ENCODE results near the gene ELMOD3. TPM values are rescaled to one million over a fixed set of nuclear protein-coding genes. Genes with fewer than 3 reads are reported as not detected.
"Not testable (repeated sequence)": the region's sequence is repeated elsewhere in the genome, so short reads cannot be mapped to it uniquely, and the experiment has no call there.

Gene ELMOD3
- polyA plus RNA-seq, 1 donor (not counting 4 experiments of a cell fraction or from before 2014, with no cell fraction given) = 20.1 TPM

- peaks cover 4% of the 10 kb centered on the region for H3K9me1 ChIP-seq (ENCODE audit: control insufficient read depth, extremely low read depth, insufficient read depth, low read length)
- H3K9ac ChIP-seq (ENCODE audit: control insufficient read depth, extremely low read depth, insufficient read depth, low read length) = no peak overlapping the region
- H3K27ac ChIP-seq (ENCODE audit: control insufficient read depth, insufficient read depth, low read length) = no peak overlapping the region
- H3K9me3 ChIP-seq (ENCODE audit: control insufficient read depth, low read depth, low read length) = no peaks in the 10 kb centered on the region
- DNase-seq (ENCODE audit: low read depth, low spot score) = no peak
- dilution Hi-C loops (cut with MboI; ENCODE audit: extremely low pct_ligation_motif_present, low sequenced_read_pairs) = no loop called here
- no peak overlapping the region for H3K4me2 ChIP-seq (ENCODE audit: control insufficient read depth, extremely low read depth, insufficient read depth, low read depth, low read length)
- peaks cover 18% of the 10 kb centered on the region for H3K4me1 ChIP-seq (ENCODE audit: control insufficient read depth, extremely low read depth, insufficient read depth, low read length)
- no peaks in the 10 kb centered on the region for H3K27me3 ChIP-seq (ENCODE audit: control insufficient read depth, extremely low read depth, insufficient read depth, low read length)
- H3K4me3 ChIP-seq (ENCODE audit: control insufficient read depth in 2 of 3, extremely low read depth in 1 of 3, insufficient read depth in 2 of 3, low read depth in 1 of 3, low read length in 3 of 3) = no peak overlapping the region
- peaks cover 33 to 36% of the 10 kb centered on the region in 2 experiments for H3K36me3 ChIP-seq (ENCODE audit: control insufficient read depth in 2 of 2, extremely low read depth in 1 of 2, insufficient read depth in 2 of 2, low read length in 2 of 2)
- TF ChIP-seq CTCF (optimal IDR thresholded peaks at IDR 0.05 in 1 of 3, IDR thresholded peaks at IDR 0.05 in 1 of 3, conservative IDR thresholded peaks at IDR 0.05 in 1 of 3; ENCODE audit: extremely low read depth in 1 of 3, insufficient read depth in 2 of 3, low read length in 3 of 3) (no peak), EZH2 (IDR thresholded peaks at IDR 0.05; ENCODE audit: low read length) (no peak)
- H4K20me1 ChIP-seq (ENCODE audit: control insufficient read depth, extremely low read depth, insufficient read depth, low read length) = peaks cover 12% of the 10 kb centered on the region
- H2AFZ ChIP-seq (ENCODE audit: control insufficient read depth, low read length) = no peak overlapping the region
- peaks cover 58% of the 10 kb centered on the region for H3K79me2 ChIP-seq (ENCODE audit: control insufficient read depth, insufficient read depth, low read length)
- no peak for FAIRE-seq
These were observed 31.1 kb upstream of the ELMOD3 start for GRCh38 chr2:85323351-85323987.

GRCh38 chr2:85323988-85324367, 30.6 kb upstream of the ELMOD3 start:
- dilution Hi-C loops (cut with MboI; ENCODE audit: extremely low pct_ligation_motif_present, low sequenced_read_pairs); H3K4me3 ChIP-seq (ENCODE audit: control insufficient read depth in 2 of 3, extremely low read depth in 1 of 3, insufficient read depth in 2 of 3, low read depth in 1 of 3, low read length in 3 of 3); H3K9me1 ChIP-seq (ENCODE audit: control insufficient read depth, extremely low read depth, insufficient read depth, low read length); DNase-seq (ENCODE audit: low read depth, low spot score); FAIRE-seq; H3K27me3 ChIP-seq (ENCODE audit: control insufficient read depth, extremely low read depth, insufficient read depth, low read length); H3K9ac ChIP-seq (ENCODE audit: control insufficient read depth, extremely low read depth, insufficient read depth, low read length); H3K4me2 ChIP-seq (ENCODE audit: control insufficient read depth, extremely low read depth, insufficient read depth, low read depth, low read length); H2AFZ ChIP-seq (ENCODE audit: control insufficient read depth, low read length); H3K27ac ChIP-seq (ENCODE audit: control insufficient read depth, insufficient read depth, low read length); H3K9me3 ChIP-seq (ENCODE audit: control insufficient read depth, low read depth, low read length): not testable (repeated sequence)
- peaks cover 18% of the 10 kb centered on the region for H3K4me1 ChIP-seq (ENCODE audit: control insufficient read depth, extremely low read depth, insufficient read depth, low read length)
- H4K20me1 ChIP-seq (ENCODE audit: control insufficient read depth, extremely low read depth, insufficient read depth, low read length) = peaks cover 12% of the 10 kb centered on the region
- H3K79me2 ChIP-seq (ENCODE audit: control insufficient read depth, insufficient read depth, low read length) = peaks cover 58% of the 10 kb centered on the region
- H3K36me3 ChIP-seq (ENCODE audit: control insufficient read depth in 2 of 2, extremely low read depth in 1 of 2, insufficient read depth in 2 of 2, low read length in 2 of 2) = peaks cover 33 to 35% of the 10 kb centered on the region in 2 experiments

All from keratinocyte (primary cell).